CD4-positive, alpha-beta T cell (primary cell): ENCODE measurements around the gene IL22RA2. TPM values are rescaled to one million over a fixed set of nuclear protein-coding genes. Genes with fewer than 3 reads are reported as not detected.
"Not testable (repeated sequence)": the region's sequence is repeated elsewhere in the genome, so short reads cannot be mapped to it uniquely, and the experiment has no call there.

ENCODE experiments used
- ATAC-seq: fragments of 200-7000 bp; cut with Tn5 transposase; one replicate; pipeline ENCODE4 v1.10.0; 2022; ENCODE audit warnings: mild to moderate bottlenecking; ENCODE audit not compliant: poor library complexity
- CTCF ChIA-PET: fragments of 350-600 bp; sonication (Branson Sonifier 250); formaldehyde crosslinking; loops from one replicate; lab custom pipeline; 2021; ENCODE audit warnings: antibody characterized with exemption, inconsistent platforms; lab: Charles Lee
- POLR2A ChIA-PET: fragments of 350-600 bp; sonication (Branson Sonifier 250); formaldehyde crosslinking; loops from one replicate; lab custom pipeline; 2021; ENCODE audit warnings: antibody characterized with exemption, inconsistent platforms; lab: Charles Lee
- DNase-seq, 14 experiments: peaks; one replicate each; pipeline ENCODE4 v3.0.0-alpha.2; 2013 to 2020; ENCODE audit warnings: mixed read lengths in 2 of 14
- H3K27ac ChIP-seq, 2 donors: one replicate each; pipeline versions ENCODE4 v1.5.1 to v1.7.0; 2013; ENCODE audit warnings: low read length in 2 of 2, low read depth in 1 of 2, mild to moderate bottlenecking in 1 of 2
- H3K27me3 ChIP-seq, 2 experiments: 1 replicate in 1 of 2; 2 replicates in 1 of 2; pipeline versions ENCODE4 v1.6.1 to v1.7.0; 2013; ENCODE audit warnings: low read length in 2 of 2, control low read depth in 1 of 2, mild to moderate bottlenecking in 1 of 2, moderate library complexity in 1 of 2; ENCODE audit not compliant: insufficient read depth in 2 of 2, control insufficient read depth in 1 of 2
- H3K36me3 ChIP-seq: one replicate; pipeline ENCODE4 v1.6.1; 2013; ENCODE audit warnings: low read length, control low read depth; ENCODE audit not compliant: insufficient read depth
- H3K4me1 ChIP-seq: one replicate; pipeline ENCODE4 v1.6.1; 2013; ENCODE audit warnings: low read length, control low read depth; ENCODE audit not compliant: insufficient read depth
- H3K4me3 ChIP-seq: one replicate; pipeline ENCODE4 v1.5.1; 2013; ENCODE audit warnings: mild to moderate bottlenecking, low read length, moderate library complexity
- H3K9me3 ChIP-seq, 2 experiments: 1 replicate in 1 of 2; 2 replicates in 1 of 2; pipeline versions ENCODE4 v1.6.1 to v1.7.0; 2013; ENCODE audit warnings: low read length in 2 of 2, mild to moderate bottlenecking in 2 of 2, control low read depth in 1 of 2, moderate library complexity in 1 of 2; ENCODE audit not compliant: control insufficient read depth in 1 of 2, insufficient read depth in 1 of 2
- H3K27ac Mint-ChIP-seq: one replicate; pipeline ENCODE4 v1.8.0; 2020; ENCODE audit warnings: mixed read lengths
- H3K27me3 Mint-ChIP-seq: one replicate; pipeline ENCODE4 v1.8.0; 2021; ENCODE audit warnings: mixed read lengths
- H3K36me3 Mint-ChIP-seq: one replicate; pipeline ENCODE4 v1.8.0; 2021; ENCODE audit warnings: low read depth, mixed read lengths
- H3K4me1 Mint-ChIP-seq: one replicate; pipeline ENCODE4 v1.8.0; 2021; ENCODE audit warnings: low read depth, mixed read lengths
- H3K4me3 Mint-ChIP-seq: one replicate; pipeline ENCODE4 v1.8.0; 2020; ENCODE audit warnings: mild to moderate bottlenecking, mixed read lengths
- H3K9me3 Mint-ChIP-seq: one replicate; pipeline ENCODE4 v1.8.0; 2020; ENCODE audit warnings: mixed read lengths
- intact Hi-C, 2 experiments: fragments of 100-400 bp; cut with DNase I in 1 of 2; cut with micrococcal nuclease in 1 of 2; formaldehyde crosslinking; loops; one replicate each; pipeline versions ENCODE4 v1.15.1 to v1.9.0; 2023 to 2025; cut with DNase I, micrococcal nuclease
- total RNA-seq, 174 experiments: library from RNA in 2 of 174; stranded (reverse) in 2 of 174; gene quantifications; one replicate each; pipeline ENCODE4 v1.2.3 and lab custom pipeline; 2021 to 2026
- TF ChIP-seq, protein P1 (sequence below): fragments of 200-600 bp; IDR thresholded peaks from one replicate; pipeline ENCODE4 v1.8.0; 2022; ENCODE audit warnings: antibody characterized with exemption, mild to moderate bottlenecking

Gene IL22RA2
- total RNA-seq, 2 experiments from 2014 or later: not detected

DNA sequence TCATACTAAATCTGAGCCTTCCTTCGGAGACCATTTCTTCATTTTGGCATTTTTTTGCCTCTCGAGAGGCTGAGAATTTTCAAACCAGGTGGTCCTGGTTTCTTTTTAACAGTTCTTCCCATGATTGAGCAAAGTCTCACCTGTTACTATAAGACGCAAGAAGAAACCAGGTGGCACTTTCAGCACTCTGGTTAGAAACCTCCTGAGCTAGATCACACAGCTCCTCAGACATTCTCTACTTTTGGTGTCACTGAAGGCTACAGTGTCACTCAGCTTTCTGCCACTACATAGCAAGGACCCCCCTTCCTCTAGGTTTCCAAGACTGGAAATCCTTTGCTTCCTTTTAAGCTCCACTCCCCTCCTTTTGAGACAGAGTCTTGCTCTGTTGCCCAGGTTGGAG is 38.5 kb upstream of the IL22RA2 start:
- CTCF ChIA-PET: no interaction called here
- intact Hi-C loops: loop anchor here in 1 of 2 experiments (10.0 kb wide), 1 partner anchor 1563 kb away; the partner anchor contains the start of gene CCDC28A

DNA sequence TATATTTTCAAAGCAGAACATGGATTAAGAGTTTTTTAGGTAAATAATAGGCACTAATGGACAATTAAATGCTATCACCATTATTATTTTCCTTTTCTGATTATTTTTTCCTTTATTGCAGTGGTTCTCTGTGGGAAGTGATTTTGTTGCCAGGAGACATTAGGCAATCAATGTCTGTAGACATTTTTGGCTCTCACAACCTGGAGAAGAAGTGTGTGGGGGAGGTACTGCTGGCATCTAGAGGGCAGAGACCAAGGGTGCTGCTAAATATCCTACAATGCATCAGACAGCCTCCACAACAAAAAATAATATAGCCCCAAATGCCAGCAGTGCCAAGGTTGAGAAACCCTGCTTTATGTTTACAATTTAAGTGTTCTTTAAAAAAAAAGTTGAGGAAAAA is 37.5 kb upstream of the IL22RA2 start:
- H3K27ac ChIP-seq: no peak overlapping the region
- ChIA-PET POLR2A (no interaction called here), CTCF (no interaction called here)
- peaks cover 6% of the 10 kb centered on the region for H3K9me3 Mint-ChIP-seq
- no peaks in the 10 kb centered on the region for H3K27me3 ChIP-seq
- H3K4me3 Mint-ChIP-seq: no peak overlapping the region
- DNase-seq (no peak), ATAC-seq (no peak)
- peaks cover 4% of the 10 kb centered on the region for H3K36me3 ChIP-seq
- H3K4me3 ChIP-seq: no peak overlapping the region
- intact Hi-C loops: loop anchor here in 1 of 2 experiments (10.0 kb wide), 1 partner anchor 1564 kb away; the partner anchor contains the start of gene CCDC28A
- H3K9me3 ChIP-seq: peaks cover 0 to 4% of the 10 kb centered on the region in 2 experiments
- H3K27me3 Mint-ChIP-seq: no peaks in the 10 kb centered on the region
- peaks cover 42% of the 10 kb centered on the region for H3K4me1 Mint-ChIP-seq
- H3K36me3 Mint-ChIP-seq: peaks cover 39% of the 10 kb centered on the region
- no peak overlapping the region for H3K27ac Mint-ChIP-seq
- H3K4me1 ChIP-seq: peaks cover 11% of the 10 kb centered on the region
- TF ChIP-seq, protein P1, sequence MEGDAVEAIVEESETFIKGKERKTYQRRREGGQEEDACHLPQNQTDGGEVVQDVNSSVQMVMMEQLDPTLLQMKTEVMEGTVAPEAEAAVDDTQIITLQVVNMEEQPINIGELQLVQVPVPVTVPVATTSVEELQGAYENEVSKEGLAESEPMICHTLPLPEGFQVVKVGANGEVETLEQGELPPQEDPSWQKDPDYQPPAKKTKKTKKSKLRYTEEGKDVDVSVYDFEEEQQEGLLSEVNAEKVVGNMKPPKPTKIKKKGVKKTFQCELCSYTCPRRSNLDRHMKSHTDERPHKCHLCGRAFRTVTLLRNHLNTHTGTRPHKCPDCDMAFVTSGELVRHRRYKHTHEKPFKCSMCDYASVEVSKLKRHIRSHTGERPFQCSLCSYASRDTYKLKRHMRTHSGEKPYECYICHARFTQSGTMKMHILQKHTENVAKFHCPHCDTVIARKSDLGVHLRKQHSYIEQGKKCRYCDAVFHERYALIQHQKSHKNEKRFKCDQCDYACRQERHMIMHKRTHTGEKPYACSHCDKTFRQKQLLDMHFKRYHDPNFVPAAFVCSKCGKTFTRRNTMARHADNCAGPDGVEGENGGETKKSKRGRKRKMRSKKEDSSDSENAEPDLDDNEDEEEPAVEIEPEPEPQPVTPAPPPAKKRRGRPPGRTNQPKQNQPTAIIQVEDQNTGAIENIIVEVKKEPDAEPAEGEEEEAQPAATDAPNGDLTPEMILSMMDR: no peak

More for the DNA sequence above, 38.5 kb upstream of the IL22RA2 start:
- H3K9me3 ChIP-seq: peaks cover 0 to 4% of the 10 kb centered on the region in 2 experiments
- H3K27ac ChIP-seq: no peak overlapping the region
- POLR2A ChIA-PET: interaction anchor here (0.8 kb wide), 1 partner anchor 10 kb away, joined by 4 read pairs; no protein-coding TSS in a partner anchor
- H3K4me1 ChIP-seq: peaks cover 16% of the 10 kb centered on the region
- Mint-ChIP-seq H3K27ac (no peak overlapping the region), H3K27me3 (no peaks in the 10 kb centered on the region), H3K4me3 (no peak overlapping the region), H3K4me1 (peaks cover 51% of the 10 kb centered on the region), H3K36me3 (peaks cover 30% of the 10 kb centered on the region), H3K9me3 (peaks cover 6% of the 10 kb centered on the region)
- no peaks in the 10 kb centered on the region for H3K36me3 ChIP-seq
- TF ChIP-seq, protein P1: no peak
- no peaks in the 10 kb centered on the region for H3K27me3 ChIP-seq
- H3K4me3 ChIP-seq: no peak overlapping the region
- DNase-seq: no peak
- ATAC-seq: no peak

DNA sequence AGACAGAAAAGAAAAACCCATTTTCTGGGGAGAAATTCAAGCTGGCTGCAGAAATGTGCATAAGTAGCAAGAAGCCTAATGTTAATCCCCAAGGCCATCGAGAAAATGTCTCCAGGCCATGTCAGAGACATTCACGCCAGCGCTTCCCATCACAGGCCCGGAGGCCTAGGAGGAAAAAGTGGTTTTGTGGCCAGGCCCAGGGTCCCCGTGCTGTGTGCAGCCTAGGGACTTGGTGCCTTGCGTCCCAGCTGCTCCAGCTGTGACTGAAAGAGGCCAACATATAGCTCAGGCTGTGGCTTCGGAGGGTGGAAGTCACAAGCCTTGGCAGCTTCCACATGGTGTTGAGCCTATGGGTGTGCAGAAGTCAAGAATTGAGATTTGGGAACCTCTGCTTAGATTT is 34.8 kb upstream of the IL22RA2 start:
- no peak overlapping the region for H3K4me3 Mint-ChIP-seq
- no peak overlapping the region for H3K27ac Mint-ChIP-seq
- peaks cover 3% of the 10 kb centered on the region for H3K4me1 ChIP-seq
- no peaks in the 10 kb centered on the region for H3K27me3 Mint-ChIP-seq
- no peaks in the 10 kb centered on the region for H3K27me3 ChIP-seq
- no peak overlapping the region for H3K27ac ChIP-seq
- ATAC-seq (no peak), DNase-seq (no peak)
- intact Hi-C loops: loop anchor here in 1 of 2 experiments (5.0 kb wide), 1 partner anchor 34 kb away; no protein-coding TSS in a partner anchor
- H3K4me1 Mint-ChIP-seq: peaks cover 34% of the 10 kb centered on the region
- ChIA-PET POLR2A (no interaction called here), CTCF (no interaction called here)
- H3K4me3 ChIP-seq: no peak overlapping the region
- TF ChIP-seq, protein P1: no peak
- peaks cover 6% of the 10 kb centered on the region for H3K9me3 Mint-ChIP-seq
- peaks cover 0 to 4% of the 10 kb centered on the region in 2 experiments for H3K9me3 ChIP-seq
- peaks cover 65% of the 10 kb centered on the region for H3K36me3 Mint-ChIP-seq
- H3K36me3 ChIP-seq: peaks cover 30% of the 10 kb centered on the region

DNA sequence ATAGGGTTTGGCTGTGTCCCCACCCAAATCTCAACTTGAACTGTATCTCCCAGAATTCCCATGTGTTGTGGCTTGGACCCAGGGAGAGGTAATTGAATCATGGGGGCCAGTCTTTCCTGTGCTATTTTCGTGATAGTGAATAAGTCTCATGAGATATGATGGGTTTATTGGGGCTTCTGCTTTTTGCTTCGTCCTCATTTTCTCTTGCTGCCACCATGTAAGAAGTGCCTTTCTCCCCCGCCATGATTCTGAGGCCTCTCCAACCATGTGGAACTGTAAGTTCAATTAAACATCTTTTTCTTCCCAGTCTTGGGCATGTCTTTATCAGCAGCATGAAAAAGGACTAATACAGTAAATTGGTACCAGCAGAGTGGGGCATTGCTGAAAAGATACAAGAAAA is 34.0 kb upstream of the IL22RA2 start:
- Mint-ChIP-seq H3K4me1 (peaks cover 28% of the 10 kb centered on the region), H3K36me3 (peaks cover 74% of the 10 kb centered on the region)
- H3K4me3 ChIP-seq, H3K27ac ChIP-seq, H3K27me3 Mint-ChIP-seq, ATAC-seq, H3K27me3 ChIP-seq, H3K9me3 Mint-ChIP-seq, POLR2A ChIA-PET, H3K4me3 Mint-ChIP-seq, CTCF ChIA-PET, DNase-seq, H3K9me3 ChIP-seq, H3K27ac Mint-ChIP-seq, H3K4me1 ChIP-seq: not testable (repeated sequence)
- H3K36me3 ChIP-seq: peaks cover 38% of the 10 kb centered on the region
- intact Hi-C loops: loop anchor here in 1 of 2 experiments (5.0 kb wide), 1 partner anchor 35 kb away; no protein-coding TSS in a partner anchor
